OCI-LY3 (cell line): ENCODE measurements around the gene EFCAB6.

ENCODE experiments used
- CTCF ChIP-seq: fragments of 200-600, 300-600 bp; sonication (generic); IDR thresholded peaks from 2 replicates; pipeline ENCODE4 v1.5.1; 2014; ENCODE audit warnings: antibody characterized with exemption, low read length, low read depth
- EZH2phosphoT487 ChIP-seq: fragments of 200-600 bp; shearing (Covaris generic); IDR thresholded peaks from 2 replicates; pipeline ENCODE4 v1.6.1; 2018; ENCODE audit warnings: antibody characterized with exemption, mixed run types, low read depth

DNA sequence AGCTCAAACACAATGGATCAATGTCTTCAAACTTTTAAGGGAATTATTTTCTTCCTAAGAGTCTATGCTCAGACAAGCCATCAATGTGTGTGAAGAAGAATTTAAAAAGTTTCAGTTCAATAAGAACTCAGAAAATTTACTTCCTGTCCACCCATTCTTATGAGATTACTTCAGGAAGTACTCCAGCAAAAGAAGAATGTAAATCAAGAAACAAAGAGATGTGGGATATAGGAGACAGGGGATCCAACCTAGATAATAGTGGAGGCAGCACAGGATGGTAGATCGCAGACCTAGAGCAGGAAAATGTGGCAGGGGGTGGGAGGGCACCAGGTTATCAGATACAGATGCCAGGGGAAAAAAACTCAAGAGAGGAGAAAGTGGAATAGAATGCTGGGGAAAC, 229.7 kb downstream of the EFCAB6 start:
- TF ChIP-seq EZH2phosphoT487 (no peak), CTCF (no peak)
